Chondrocyte (in vitro differentiated cells): ENCODE results near the gene CRISPLD2. TPM values are rescaled to one million over a fixed set of nuclear protein-coding genes. Genes with fewer than 3 reads are reported as not detected.

Source experiments
- DNase-seq: peaks from one replicate; pipeline ENCODE4 v3.0.0; 2021; ENCODE audit warnings: mixed read lengths, low spot score
- H3K27ac Mint-ChIP-seq: one replicate; pipeline ENCODE4 v1.8.0; 2021; ENCODE audit warnings: mild to moderate bottlenecking, moderate library complexity, mixed read lengths; ENCODE audit not compliant: unreplicated experiment
- H3K27me3 Mint-ChIP-seq: 2 replicates; pipeline ENCODE4 v1.8.0; 2021; ENCODE audit warnings: low read depth, mixed read lengths
- H3K36me3 Mint-ChIP-seq: 2 replicates; pipeline ENCODE4 v1.8.0; 2021; ENCODE audit warnings: low read depth, mixed read lengths
- H3K4me1 Mint-ChIP-seq: 2 replicates; pipeline ENCODE4 v1.8.0; 2021; ENCODE audit warnings: low read depth, mild to moderate bottlenecking, mixed read lengths
- H3K4me3 Mint-ChIP-seq: one replicate; pipeline ENCODE4 v1.8.0; 2021; ENCODE audit warnings: mild to moderate bottlenecking, moderate library complexity, mixed read lengths; ENCODE audit not compliant: unreplicated experiment
- H3K9me3 Mint-ChIP-seq: 2 replicates; pipeline ENCODE4 v1.8.0; 2021; ENCODE audit warnings: low read depth, mixed read lengths
- CTCF ChIP-seq: fragments of 200-600 bp; sonication (generic); IDR thresholded peaks from 2 replicates; pipeline ENCODE4 v1.5.0; 2021; ENCODE audit warnings: antibody characterized with exemption, mild to moderate bottlenecking, moderate library complexity
- total RNA-seq: library from RNA; stranded (reverse); gene quantifications from 3 replicates; pipeline ENCODE4 v1.2.1, GENCODE V29; 2021

The CRISPLD2 gene
- total RNA-seq, 1 donor from 2014 or later: 12.1 TPM

GRCh38 chr16:84907051-84907450 is 87.3 kb downstream of the CRISPLD2 start:
- H3K4me1 Mint-ChIP-seq: peaks cover 8% of the 10 kb centered on the region
- H3K36me3 Mint-ChIP-seq: no peaks in the 10 kb centered on the region
- no peak for DNase-seq
- no peak overlapping the region for H3K27ac Mint-ChIP-seq
- no peak overlapping the region for H3K4me3 Mint-ChIP-seq
- no peaks in the 10 kb centered on the region for H3K27me3 Mint-ChIP-seq
- no peaks in the 10 kb centered on the region for H3K9me3 Mint-ChIP-seq
- no peak for TF ChIP-seq CTCF

GRCh38 chr16:84907575-84907974 is 87.8 kb downstream of the CRISPLD2 start:
- H3K36me3 Mint-ChIP-seq: no peaks in the 10 kb centered on the region
- no peak overlapping the region for H3K27ac Mint-ChIP-seq
- H3K4me1 Mint-ChIP-seq: peaks cover 8% of the 10 kb centered on the region
- no peaks in the 10 kb centered on the region for H3K9me3 Mint-ChIP-seq
- peak; percentile 16 for TF ChIP-seq CTCF
- H3K4me3 Mint-ChIP-seq: no peak overlapping the region
- DNase-seq: no peak
- H3K27me3 Mint-ChIP-seq: no peaks in the 10 kb centered on the region

- no peak overlapping the region for H3K27ac Mint-ChIP-seq
- TF ChIP-seq CTCF: no peak
- H3K36me3 Mint-ChIP-seq: no peaks in the 10 kb centered on the region
- no peak overlapping the region for H3K4me3 Mint-ChIP-seq
- peaks cover 11% of the 10 kb centered on the region for H3K27me3 Mint-ChIP-seq
- H3K4me1 Mint-ChIP-seq: peaks cover 8% of the 10 kb centered on the region
- H3K9me3 Mint-ChIP-seq: no peaks in the 10 kb centered on the region
- no peak for DNase-seq
Measured at GRCh38 chr16:84909476-84910085, 89.8 kb downstream of the CRISPLD2 start.

- Mint-ChIP-seq H3K9me3 (no peaks in the 10 kb centered on the region), H3K4me3 (no peak overlapping the region)
Measured at GRCh38 chr16:84911486-84912216, 91.9 kb downstream of the CRISPLD2 start.

GRCh38 chr16:84913315-84913714 is 93.5 kb downstream of the CRISPLD2 start:
- no peaks in the 10 kb centered on the region for H3K36me3 Mint-ChIP-seq
- no peak for DNase-seq
- no peaks in the 10 kb centered on the region for H3K4me1 Mint-ChIP-seq
- H3K27ac Mint-ChIP-seq: no peak overlapping the region
- H3K9me3 Mint-ChIP-seq: no peaks in the 10 kb centered on the region
- TF ChIP-seq CTCF: no peak
- H3K27me3 Mint-ChIP-seq: peaks cover 36% of the 10 kb centered on the region
- H3K4me3 Mint-ChIP-seq: no peak overlapping the region

More at GRCh38 chr16:84911486-84912216, 91.9 kb downstream of the CRISPLD2 start:
- H3K4me1 Mint-ChIP-seq: peaks cover 8% of the 10 kb centered on the region
- DNase-seq: no peak
- H3K27me3 Mint-ChIP-seq: peaks cover 19% of the 10 kb centered on the region
- no peak for TF ChIP-seq CTCF
- no peak overlapping the region for H3K27ac Mint-ChIP-seq
- no peaks in the 10 kb centered on the region for H3K36me3 Mint-ChIP-seq
